H9 (cell line): Measurements from ENCODE around the gene BPIFA3. TPM values are rescaled to one million over a fixed set of nuclear protein-coding genes. Genes with fewer than 3 reads are reported as not detected.

Experiments
- DNase-seq: peaks from one replicate; pipeline ENCODE4 v3.0.0-alpha.2; 2017
- H2AFZ ChIP-seq: one replicate; pipeline ENCODE4 v1.6.1; 2013; ENCODE audit warnings: mild to moderate bottlenecking, low read length, control low read depth, moderate library complexity
- H2AK5ac ChIP-seq: 2 replicates; pipeline ENCODE4 v1.6.1; 2013; ENCODE audit warnings: low read length, control low read depth, mixed read lengths; ENCODE audit not compliant: insufficient read length
- H2BK120ac ChIP-seq: one replicate; pipeline ENCODE4 v1.6.1; 2013; ENCODE audit warnings: low read depth, mild to moderate bottlenecking, low read length, control low read depth, inconsistent platforms; ENCODE audit not compliant: poor library complexity, severe bottlenecking
- H2BK12ac ChIP-seq: 2 replicates; pipeline ENCODE4 v1.6.1; 2013; ENCODE audit warnings: low read length, control low read depth, mixed read lengths, low read depth; ENCODE audit not compliant: insufficient read length
- H2BK15ac ChIP-seq: 2 replicates; pipeline ENCODE4 v1.6.1; 2013; ENCODE audit warnings: low read depth, low read length, control low read depth
- H2BK20ac ChIP-seq: one replicate; pipeline ENCODE4 v1.6.1; 2013; ENCODE audit warnings: low read depth, mild to moderate bottlenecking, low read length, control low read depth, inconsistent platforms; ENCODE audit not compliant: poor library complexity, severe bottlenecking
- H2BK5ac ChIP-seq: 2 replicates; pipeline ENCODE4 v1.6.1; 2013; ENCODE audit warnings: low read length, control low read depth, mixed read lengths; ENCODE audit not compliant: insufficient read length
- H3K14ac ChIP-seq: 2 replicates; pipeline ENCODE4 v1.6.1; 2013; ENCODE audit warnings: low read length, control low read depth; ENCODE audit not compliant: insufficient read depth
- H3K18ac ChIP-seq: 2 replicates; pipeline ENCODE4 v1.6.1; 2013; ENCODE audit warnings: low read depth, mild to moderate bottlenecking, mixed read lengths, low read length, control low read depth; ENCODE audit not compliant: insufficient read length
- H3K23ac ChIP-seq: 2 replicates; pipeline ENCODE4 v1.6.1; 2013; ENCODE audit warnings: low read length, control low read depth, mixed read lengths, low read depth; ENCODE audit not compliant: insufficient read length
- H3K23me2 ChIP-seq: 2 replicates; pipeline ENCODE4 v1.6.1; 2013; ENCODE audit warnings: low read depth, mild to moderate bottlenecking, mixed read lengths, low read length, control low read depth; ENCODE audit not compliant: insufficient read length, poor library complexity, severe bottlenecking
- H3K27ac ChIP-seq: 2 replicates; pipeline ENCODE4 v1.5.1; 2013; ENCODE audit warnings: low read length, control low read depth, mixed read lengths, low read depth; ENCODE audit not compliant: insufficient read length
- H3K27me3 ChIP-seq: 2 replicates; pipeline ENCODE4 v1.6.1; 2013; ENCODE audit warnings: low read length, control low read depth, inconsistent platforms; ENCODE audit not compliant: insufficient read depth
- H3K4ac ChIP-seq: 2 replicates; pipeline ENCODE4 v1.6.1; 2013; ENCODE audit warnings: low read depth, mild to moderate bottlenecking, control low read depth, inconsistent platforms, low read length, moderate library complexity
- H3K4me1 ChIP-seq: 2 replicates; pipeline ENCODE4 v1.6.1; 2013; ENCODE audit warnings: low read length, control low read depth, inconsistent platforms; ENCODE audit not compliant: insufficient read depth
- H3K4me2 ChIP-seq: 2 replicates; pipeline ENCODE4 v1.6.1; 2013; ENCODE audit warnings: low read length, control low read depth, mixed read lengths; ENCODE audit not compliant: insufficient read length, insufficient read depth
- H3K56ac ChIP-seq: 2 replicates; pipeline ENCODE4 v1.6.1; 2013; ENCODE audit warnings: low read depth, mild to moderate bottlenecking, mixed read lengths, low read length, control low read depth; ENCODE audit not compliant: insufficient read length
- H3K79me1 ChIP-seq: 2 replicates; pipeline ENCODE4 v1.6.1; 2013; ENCODE audit warnings: low read depth, mild to moderate bottlenecking, moderate library complexity, low read length, control low read depth, inconsistent platforms; ENCODE audit not compliant: insufficient read depth, poor library complexity, severe bottlenecking
- H3K79me2 ChIP-seq: 2 replicates; pipeline ENCODE4 v1.6.1; 2013; ENCODE audit warnings: low read length, control low read depth, inconsistent platforms; ENCODE audit not compliant: insufficient read depth
- H3K9ac ChIP-seq: 2 replicates; pipeline ENCODE4 v1.6.1; 2013; ENCODE audit warnings: low read length, control low read depth, mixed read lengths; ENCODE audit not compliant: insufficient read length; ENCODE audit errors: extremely low read depth
- H3K9me3 ChIP-seq: one replicate; pipeline ENCODE4 v1.6.1; 2013; ENCODE audit warnings: low read depth, low read length, inconsistent platforms; ENCODE audit not compliant: control insufficient read depth
- H3T11ph ChIP-seq: one replicate; pipeline ENCODE4 v1.6.1; 2013; ENCODE audit warnings: mild to moderate bottlenecking, low read length, control low read depth, inconsistent platforms
- H4K20me1 ChIP-seq: one replicate; pipeline ENCODE4 v1.6.1; 2013; ENCODE audit not compliant: control insufficient read depth, insufficient read length, insufficient read depth
- H4K5ac ChIP-seq: 2 replicates; pipeline ENCODE4 v1.6.1; 2013; ENCODE audit warnings: low read depth, mild to moderate bottlenecking, mixed read lengths, low read length, control low read depth; ENCODE audit not compliant: insufficient read length
- H4K8ac ChIP-seq: replicated peaks from 2 replicates; pipeline ENCODE4 v1.6.1; 2013; ENCODE audit warnings: low read length, control low read depth, mixed read lengths, low read depth; ENCODE audit not compliant: insufficient read length
- H4K91ac ChIP-seq: 2 replicates; pipeline ENCODE4 v1.6.1; 2013; ENCODE audit warnings: low read depth, mild to moderate bottlenecking, moderate library complexity, mixed read lengths, low read length, control low read depth; ENCODE audit not compliant: insufficient read length
- H3K27ac Mint-ChIP-seq, 3 experiments: 2 replicates in 2 of 3; 3 replicates in 1 of 3; pipeline ENCODE4 v1.8.0; 2020 to 2021; ENCODE audit warnings: mixed read lengths in 3 of 3, mild to moderate bottlenecking in 1 of 3, moderate library complexity in 1 of 3
- H3K27me3 Mint-ChIP-seq: 2 replicates; pipeline ENCODE4 v1.8.0; 2021; ENCODE audit warnings: low read depth, mild to moderate bottlenecking, moderate library complexity, mixed read lengths
- H3K36me3 Mint-ChIP-seq, 3 experiments: 2 replicates in 2 of 3; 3 replicates in 1 of 3; pipeline ENCODE4 v1.8.0; 2020 to 2021; ENCODE audit warnings: low read depth in 3 of 3, mixed read lengths in 3 of 3; ENCODE audit not compliant: insufficient read depth in 1 of 3
- H3K4me1 Mint-ChIP-seq, 2 experiments: 2 replicates each; pipeline ENCODE4 v1.8.0; 2020; ENCODE audit warnings: mixed read lengths in 2 of 2
- H3K4me3 Mint-ChIP-seq, 2 experiments: 2 replicates in 1 of 2; 3 replicates in 1 of 2; pipeline ENCODE4 v1.8.0; 2020 to 2021; ENCODE audit warnings: mild to moderate bottlenecking in 2 of 2, mixed read lengths in 2 of 2, moderate library complexity in 1 of 2
- H3K9me3 Mint-ChIP-seq, 2 experiments: 2 replicates in 1 of 2; 3 replicates in 1 of 2; pipeline ENCODE4 v1.8.0; 2020; ENCODE audit warnings: mild to moderate bottlenecking in 2 of 2, mixed read lengths in 2 of 2, moderate library complexity in 1 of 2
- CTCF ChIP-seq: fragments of 200-600 bp; sonication (generic); conservative IDR thresholded peaks from 3 replicates; pipeline ENCODE4 v1.8.0; 2021; ENCODE audit warnings: antibody characterized with exemption, mild to moderate bottlenecking
- WGBS: extraction: QIAGEN DNeasy Blood & Tissue Kit; methylation state at CpG from one replicate; pipeline ENCODE4 v1.1.7; 2013; ENCODE audit warnings: missing lambda C conversion rate, low lambda C conversion rate, mixed read lengths; ENCODE audit not compliant: insufficient read length; ENCODE audit errors: extremely low coverage; 5-methylcytosine and 5-hydroxymethylcytosine counted together
- total RNA-seq: library from RNA; stranded (reverse); gene quantifications from 2 replicates; pipeline ENCODE4 v1.2.1, GENCODE V29; 2021

Gene BPIFA3
- total RNA-seq, 1 experiment from 2014 or later = not detected

- Histone ChIP-seq H3K14ac (no peak overlapping the region), H2BK20ac (no peak overlapping the region), H3K23ac (no peak overlapping the region), H3K18ac (no peak overlapping the region), H4K8ac (no peak overlapping the region), H3K79me1 (no peaks in the 10 kb centered on the region), H2BK120ac (no peak overlapping the region), H3K4me2 (peak overlapping the region; percentile 15), H3K9ac (no peak overlapping the region), H3K23me2 (no peaks in the 10 kb centered on the region), H3K79me2 (no peaks in the 10 kb centered on the region), H3K56ac (no peak overlapping the region), H2BK5ac (no peak overlapping the region), H2AK5ac (no peak overlapping the region), H3K27me3 (no peaks in the 10 kb centered on the region; the same call in 1 of the 2 replicates), H2BK12ac (no peak overlapping the region), H2AFZ (no peak overlapping the region), H3K4me1 (no peaks in the 10 kb centered on the region), H3K4ac (no peak overlapping the region), H4K5ac (no peak overlapping the region), H4K91ac (no peak overlapping the region), H2BK15ac (no peak overlapping the region), H3T11ph (no peak overlapping the region), H3K9me3 (no peaks in the 10 kb centered on the region), H4K20me1 (no peaks in the 10 kb centered on the region), H3K27ac (no peak overlapping the region)
- no peaks in the 10 kb centered on the region for H3K9me3 Mint-ChIP-seq
- DNase-seq = peak; percentile 84
- H3K4me3 Mint-ChIP-seq = no peak overlapping the region; a peak in 2 of 5 replicates
- no peak overlapping the region for H3K27ac Mint-ChIP-seq
- H3K27me3 Mint-ChIP-seq = peaks cover 50% of the 10 kb centered on the region
- TF ChIP-seq CTCF = no peak
- no peaks in the 10 kb centered on the region for H3K36me3 Mint-ChIP-seq
- WGBS = no CpG with 5 or more reads among the region's 13 CpGs
- H3K4me1 Mint-ChIP-seq = peaks cover 2 to 4% of the 10 kb centered on the region in 2 experiments; a peak in 2 of 4 replicates
Observed at GRCh38 chr20:33209789-33210188, 7.4 kb upstream of the BPIFA3 start.
